ENCODE data around the gene UBA3.

GRCh38 chr3:69033470-69033869, 46.7 kb downstream of the UBA3 start:
- TF ChIP-seq CTCF (IDR thresholded peaks at IDR 0.05) (no peak), EP300 (IDR thresholded peaks at IDR 0.05) (no peak), POLR2AphosphoS5 (IDR thresholded peaks at IDR 0.05) (no peak), POLR2A (IDR thresholded peaks at IDR 0.05) (no peak)

All from suprapubic skin (tissue), 4 donors.